Panc1 (cell line): Measurements from ENCODE around the gene DYNC1H1. TPM values are rescaled to one million over a fixed set of nuclear protein-coding genes. Genes with fewer than 3 reads are reported as not detected.

Experiments
- ATAC-seq: fragments of 200-7000 bp; cut with Tn5 transposase; 2 replicates; pipeline ENCODE4 v1.9.1; 2020; ENCODE audit warnings: mild to moderate bottlenecking, moderate library complexity
- BruUV-seq: library from RNA; stranded (reverse); fragments of 400-500 nt; replicated peaks from 2 replicates; lab custom pipeline; 2021; lab: Mats Ljungman, UMichigan
- CTCF ChIA-PET: fragments of 300-600 bp; sonication (Branson Sonifier 250); formaldehyde crosslinking; loops from one replicate; lab custom pipeline; 2022; ENCODE audit warnings: antibody characterized with exemption; lab: Charles Lee
- POLR2A ChIA-PET: fragments of 300-600 bp; sonication (Branson Sonifier 250); formaldehyde crosslinking; loops from one replicate; lab custom pipeline; 2022; ENCODE audit warnings: antibody characterized with exemption; lab: Charles Lee
- DNase-seq: peaks from one replicate; pipeline ENCODE4 v3.0.0-alpha.2; 2010; ENCODE audit warnings: low read depth, low spot score
- H3K27ac ChIP-seq: 2 replicates; pipeline ENCODE4 v1.5.1; 2011; ENCODE audit warnings: mild to moderate bottlenecking, low read length, inconsistent platforms
- H3K27me3 ChIP-seq: fragments of 200-500 bp; sonication (Bioruptor generic); 2 replicates; pipeline ENCODE4 v1.6.0; 2014; ENCODE audit warnings: low read length, inconsistent platforms; ENCODE audit not compliant: control insufficient read depth, insufficient read depth
- H3K36me3 ChIP-seq: fragments of 200-500 bp; sonication (Bioruptor generic); 2 replicates; pipeline ENCODE4 v1.5.1; 2014; ENCODE audit warnings: inconsistent platforms, mild to moderate bottlenecking, low read length, moderate library complexity; ENCODE audit not compliant: control insufficient read depth, insufficient read depth
- H3K4me1 ChIP-seq: 2 replicates; pipeline ENCODE4 v1.5.1; 2011; ENCODE audit warnings: inconsistent platforms, mild to moderate bottlenecking, low read length, moderate library complexity; ENCODE audit not compliant: control insufficient read depth, insufficient read depth
- H3K4me3 ChIP-seq, 2 experiments: 2 replicates each; pipeline ENCODE4 v1.5.1; 2011 to 2012; ENCODE audit warnings: low read depth in 2 of 2, low read length in 2 of 2, mild to moderate bottlenecking in 2 of 2, inconsistent platforms in 1 of 2, moderate library complexity in 1 of 2
- H3K9me3 ChIP-seq: fragments of 200-500 bp; sonication (Bioruptor generic); 2 replicates; pipeline ENCODE4 v1.5.1; 2014; ENCODE audit warnings: low read depth, mild to moderate bottlenecking, inconsistent platforms, low read length, moderate library complexity; ENCODE audit not compliant: control insufficient read depth, insufficient read depth
- CTCF ChIP-seq: fragments of 450-650 bp; IDR thresholded peaks from 2 replicates; pipeline ENCODE4 v1.5.1; 2017; ENCODE audit warnings: mild to moderate bottlenecking
- POLR2AphosphoS5 ChIP-seq: IDR thresholded peaks from 2 replicates; pipeline ENCODE4 v1.6.1; 2012; ENCODE audit warnings: mild to moderate bottlenecking, low read depth, low read length, moderate library complexity
- REST ChIP-seq, 2 experiments: IDR thresholded peaks; 2 replicates each; pipeline ENCODE4 v1.6.1; 2011 to 2012; ENCODE audit warnings: low read depth in 2 of 2, control low read depth in 1 of 2, low read length in 1 of 2, mild to moderate bottlenecking in 1 of 2, moderate library complexity in 1 of 2; ENCODE audit not compliant: insufficient read depth in 1 of 2
- SIN3A ChIP-seq: IDR thresholded peaks from 2 replicates; pipeline ENCODE4 v1.6.1; 2012; ENCODE audit warnings: low read depth, mild to moderate bottlenecking, low read length, moderate library complexity, borderline replicate concordance; ENCODE audit not compliant: insufficient read depth
- TCF7L2 ChIP-seq: IDR thresholded peaks from 2 replicates; pipeline ENCODE4 v1.6.1; 2011; ENCODE audit warnings: mild to moderate bottlenecking, low read depth, low read length, inconsistent platforms
- in situ Hi-C: cut with HindIII; loops from 2 replicates; pipeline ENCODE4 v1.10.0; 2016; ENCODE audit warnings: low sequenced_read_pairs, low pct_unique_long_range_greater_than_20kb
- intact Hi-C: fragments of 100-400 bp; cut with micrococcal nuclease; formaldehyde crosslinking; loops from one replicate; pipeline ENCODE4 v1.10.0; 2022; ENCODE audit not compliant: unreplicated experiment
- total RNA-seq: library from RNA; stranded (reverse); gene quantifications from one replicate; pipeline ENCODE4 v1.2.1, GENCODE V29; 2021; ENCODE audit not compliant: unreplicated experiment

The DYNC1H1 gene
- total RNA-seq, 1 experiment from 2014 or later = 382 TPM

- Histone ChIP-seq H3K36me3 (peaks cover 9% of the 10 kb centered on the region; the same call in 1 of the 2 replicates), H3K4me3 (no peak overlapping the region), H3K27ac (peak overlapping the region; percentile 77), H3K27me3 (no peaks in the 10 kb centered on the region), H3K4me1 (peaks cover 27% of the 10 kb centered on the region), H3K9me3 (no peaks in the 10 kb centered on the region)
- BruUV-seq = no TSS peak
- CTCF ChIA-PET = no interaction called here
- in situ Hi-C loops = no loop called here
- intact Hi-C loops = no loop called here
- TF ChIP-seq REST (IDR thresholded peaks at IDR 0.05; ENCODE audit: insufficient read depth in 1 of 2, low read depth in 2 of 2, low read length in 1 of 2) (no peak), TCF7L2 (no peak), POLR2AphosphoS5 (no peak)
- POLR2A ChIA-PET = no interaction called here
- ATAC-seq (no peak), DNase-seq (no peak)
Measured at GRCh38 chr14:101973356-101973755, 9.0 kb downstream of the DYNC1H1 start.

GRCh38 chr14:101975231-101975630, 10.9 kb downstream of the DYNC1H1 start:
- ChIA-PET CTCF (no interaction called here), POLR2A (no interaction called here)
- Histone ChIP-seq H3K4me3 (no peak overlapping the region), H3K4me1 (peaks cover 23% of the 10 kb centered on the region), H3K27me3 (no peaks in the 10 kb centered on the region), H3K27ac (0 out of 2 replicates have a peak overlapping the region, but pooled peaks have one; percentile 13), H3K36me3 (peaks cover 11% of the 10 kb centered on the region), H3K9me3 (no peaks in the 10 kb centered on the region)
- DNase-seq = no peak
- in situ Hi-C loops = no loop called here
- TF ChIP-seq REST (IDR thresholded peaks at IDR 0.05; ENCODE audit: insufficient read depth in 1 of 2, low read depth in 2 of 2, low read length in 1 of 2) (no peak), POLR2AphosphoS5 (no peak), SIN3A (no peak), CTCF (no peak), TCF7L2 (no peak)
- intact Hi-C loops = no loop called here
- ATAC-seq = no peak
- BruUV-seq = no TSS peak
